ENCODE data around the gene FASN. TPM values are rescaled to one million over a fixed set of nuclear protein-coding genes. Genes with fewer than 3 reads are reported as not detected.

FASN gene
- total RNA-seq, 1 experiment from 2014 or later: 89.9 TPM

Other genes with a start within 250 kb of the FASN start
- gene P4HB, start 237.7 kb downstream of the FASN start, total RNA-seq (2014; rRNA removed; shearing (Covaris generic)): 1,091 and 1,235 TPM in 2 replicates
- 173 and 183 TPM in 2 replicates for gene ARHGDIA, start 226.9 kb downstream of the FASN start, total RNA-seq (2014; rRNA removed; shearing (Covaris generic))
- 376 and 393 TPM in 2 replicates for gene ALYREF, start 206.7 kb downstream of the FASN start, total RNA-seq (2014; rRNA removed; shearing (Covaris generic))
- 207 and 245 TPM in 2 replicates for gene ANAPC11, start 206.5 kb downstream of the FASN start, total RNA-seq (2014; rRNA removed; shearing (Covaris generic))
- 0.77 and 1.8 TPM in 2 replicates for gene NPB, start 196.0 kb downstream of the FASN start, total RNA-seq (2014; rRNA removed; shearing (Covaris generic))
- gene PCYT2, start 186.8 kb downstream of the FASN start, total RNA-seq (2014; rRNA removed; shearing (Covaris generic)): 93.8 and 108 TPM in 2 replicates
- gene SIRT7, start 180.1 kb downstream of the FASN start, total RNA-seq (2014; rRNA removed; shearing (Covaris generic)): 34.9 and 47.0 TPM in 2 replicates
- gene MAFG, start 170.5 kb downstream of the FASN start, total RNA-seq (2014; rRNA removed; shearing (Covaris generic)): 30.1 and 37.6 TPM in 2 replicates
- gene PYCR1, start 160.9 kb downstream of the FASN start, total RNA-seq (2014; rRNA removed; shearing (Covaris generic)): 70.2 and 84.1 TPM in 2 replicates
- not detected in 2 replicates for gene MYADML2, start 151.0 kb downstream of the FASN start, total RNA-seq (2014; rRNA removed; shearing (Covaris generic))
- gene NOTUM, start 137.0 kb downstream of the FASN start, total RNA-seq (2014; rRNA removed; shearing (Covaris generic)): 0.14 and 1.9 TPM in 2 replicates
- 22.4 and 25.8 TPM in 2 replicates for gene ASPSCR1, start 120.6 kb downstream of the FASN start, total RNA-seq (2014; rRNA removed; shearing (Covaris generic))
- gene CENPX, start 75.4 kb downstream of the FASN start, total RNA-seq (2014; rRNA removed; shearing (Covaris generic)): 155 and 163 TPM in 2 replicates
- gene LRRC45, start 74.9 kb downstream of the FASN start, total RNA-seq (2014; rRNA removed; shearing (Covaris generic)): 28.0 and 38.0 TPM in 2 replicates
- 7.0 TPM in 1 of 2 replicates, not detected in the other for gene RAC3, start 66.6 kb downstream of the FASN start, total RNA-seq (2014; rRNA removed; shearing (Covaris generic))
- 104 and 113 TPM in 2 replicates for gene DCXR, start 60.5 kb downstream of the FASN start, total RNA-seq (2014; rRNA removed; shearing (Covaris generic))
- gene RFNG, start 46.4 kb downstream of the FASN start, total RNA-seq (2014; rRNA removed; shearing (Covaris generic)): 42.8 and 50.1 TPM in 2 replicates
- gene GPS1, start 46.3 kb downstream of the FASN start, total RNA-seq (2014; rRNA removed; shearing (Covaris generic)): 185 and 187 TPM in 2 replicates
- 107 and 165 TPM in 2 replicates for gene DUS1L, start 32.4 kb downstream of the FASN start, total RNA-seq (2014; rRNA removed; shearing (Covaris generic))
- 8.9 and 14.6 TPM in 2 replicates for gene CCDC57, start 114.6 kb upstream of the FASN start, total RNA-seq (2014; rRNA removed; shearing (Covaris generic))
- gene SLC16A3, start 130.8 kb upstream of the FASN start, total RNA-seq (2014; rRNA removed; shearing (Covaris generic)): 65.3 and 66.7 TPM in 2 replicates
- gene CSNK1D, start 175.5 kb upstream of the FASN start, total RNA-seq (2014; rRNA removed; shearing (Covaris generic)): 19.9 and 20.9 TPM in 2 replicates
- gene CD7, start 219.4 kb upstream of the FASN start, total RNA-seq (2014; rRNA removed; shearing (Covaris generic)): not detected in 2 replicates
- 1.2 and 1.6 TPM in 2 replicates for gene SECTM1, start 235.5 kb upstream of the FASN start, total RNA-seq (2014; rRNA removed; shearing (Covaris generic))

All from A172 (cell line).